Measurements from ENCODE around the gene RBSN. TPM values are rescaled to one million over a fixed set of nuclear protein-coding genes. Genes with fewer than 3 reads are reported as not detected.

RBSN gene
- total RNA-seq, 1 experiment from 2014 or later = 9.6 TPM

GRCh38 chr3:15060029-15060428, 38.9 kb downstream of the RBSN start:
- DNase-seq (ENCODE audit: low read depth) = no peak

GRCh38 chr3:15056676-15057404, 42.1 kb downstream of the RBSN start:
- DNase-seq (ENCODE audit: low read depth) = no peak

- peak; percentile 31 for DNase-seq (ENCODE audit: low read depth)
Observed at GRCh38 chr3:15055019-15055557, 43.9 kb downstream of the RBSN start.

- no peak for DNase-seq (ENCODE audit: low read depth)
Observed at GRCh38 chr3:15053541-15053940, 45.4 kb downstream of the RBSN start.

- no peak for DNase-seq (ENCODE audit: low read depth)
Observed at GRCh38 chr3:15052335-15053242, 46.4 kb downstream of the RBSN start.

- peak; percentile 33 for DNase-seq (ENCODE audit: low read depth)
Observed at GRCh38 chr3:15051531-15051930, 47.4 kb downstream of the RBSN start.

GRCh38 chr3:15050405-15051092, 48.4 kb downstream of the RBSN start:
- no peak for DNase-seq (ENCODE audit: low read depth)

GRCh38 chr3:15049584-15049983, 49.4 kb downstream of the RBSN start:
- DNase-seq (ENCODE audit: low read depth) = no peak

GRCh38 chr3:15045667-15046066, 53.3 kb downstream of the RBSN start:
- no peak for DNase-seq (ENCODE audit: low read depth)

- DNase-seq (ENCODE audit: low read depth) = no peak
Observed at GRCh38 chr3:15044326-15044725, 54.6 kb downstream of the RBSN start.

- DNase-seq (ENCODE audit: low read depth) = no peak
Observed at GRCh38 chr3:15043408-15044171, 55.4 kb downstream of the RBSN start.

- no peak for DNase-seq (ENCODE audit: low read depth)
Observed at GRCh38 chr3:15042936-15043335, 56.0 kb downstream of the RBSN start.

GRCh38 chr3:15041950-15042349, 57.0 kb downstream of the RBSN start:
- DNase-seq (ENCODE audit: low read depth) = no peak

- no peak for DNase-seq (ENCODE audit: low read depth)
Observed at GRCh38 chr3:15040844-15041243, 58.1 kb downstream of the RBSN start.

- DNase-seq (ENCODE audit: low read depth) = no peak
Observed at GRCh38 chr3:15038306-15038705, 60.6 kb downstream of the RBSN start.

- no peak for DNase-seq (ENCODE audit: low read depth)
Observed at GRCh38 chr3:15033103-15033502, 65.8 kb downstream of the RBSN start.

GRCh38 chr3:15032650-15033049, 66.3 kb downstream of the RBSN start:
- no peak for DNase-seq (ENCODE audit: low read depth)

GRCh38 chr3:15029625-15030024, 69.3 kb downstream of the RBSN start:
- no peak for DNase-seq (ENCODE audit: low read depth)

GRCh38 chr3:15023719-15024118, 75.2 kb downstream of the RBSN start:
- no peak for DNase-seq (ENCODE audit: low read depth)

- peak; percentile 15 for DNase-seq (ENCODE audit: low read depth)
Observed at GRCh38 chr3:15023249-15023648, 75.7 kb downstream of the RBSN start.
